GM12878 (cell line): ENCODE data around the gene TBC1D5. TPM values are rescaled to one million over a fixed set of nuclear protein-coding genes. Genes with fewer than 3 reads are reported as not detected.

Experiments used
- ATAC-seq: fragments of 200-7000 bp; cut with Tn5 transposase; 3 replicates; pipeline ENCODE4 v1.9.1; 2020; ENCODE audit warnings: mild to moderate bottlenecking, moderate library complexity
- BruUV-seq: library from RNA; stranded (reverse); fragments of 400-500 nt; replicated peaks from 2 replicates; lab custom pipeline; 2021; lab: Mats Ljungman, UMichigan
- CTCF ChIA-PET: fragments of 300-600 bp; sonication (Branson Sonifier 250); formaldehyde crosslinking; extraction: SDS; loops from one replicate; lab custom pipeline; 2021; ENCODE audit warnings: inconsistent platforms; lab: Yijun Ruan, JAX
- POLR2A ChIA-PET: fragments of 350-600 bp; formaldehyde crosslinking; extraction: SDS; loops from one replicate; lab custom pipeline; 2021; ENCODE audit warnings: inconsistent platforms; lab: Charles Lee
- RAD21 ChIA-PET: fragments of 300-600 bp; sonication (Branson Sonifier 250); formaldehyde crosslinking; loops from one replicate; lab custom pipeline; 2023; ENCODE audit warnings: antibody characterized with exemption; ENCODE audit not compliant: unreplicated experiment; lab: Charles Lee
- SMC1A ChIA-PET: fragments of 300-600 bp; sonication (Branson Sonifier 250); formaldehyde crosslinking; loops from one replicate; lab custom pipeline; 2023; ENCODE audit not compliant: unreplicated experiment, uncharacterized antibody; lab: Charles Lee
- DNase-seq: peaks from one replicate; pipeline ENCODE4 v3.0.0-alpha.2; 2011; ENCODE audit warnings: low read depth, low spot score
- FAIRE-seq: peaks from 3 replicates; lab custom pipeline; 2011; peaks lifted over from hg19 to GRCh38; lab: Jason Lieb, UNC
- H2AFZ ChIP-seq: 2 replicates; pipeline ENCODE4 v1.6.0; 2011; ENCODE audit warnings: low read depth, low read length, control low read depth; ENCODE audit not compliant: control insufficient read depth
- H3K27ac ChIP-seq: 2 replicates; pipeline ENCODE4 v1.5.1; 2011; ENCODE audit warnings: control low read depth; ENCODE audit not compliant: control insufficient read depth, insufficient read depth
- H3K27me3 ChIP-seq, 2 experiments: replicated peaks in 1 of 2; 2 replicates each; pipeline versions ENCODE4 v1.6.0 to v1.6.1; 2011; ENCODE audit warnings: low read length in 1 of 2; ENCODE audit not compliant: control insufficient read depth in 2 of 2, insufficient read depth in 2 of 2
- H3K36me3 ChIP-seq, 2 experiments: 2 replicates each; pipeline ENCODE4 v1.5.1; 2011; ENCODE audit warnings: low read length in 1 of 2; ENCODE audit not compliant: control insufficient read depth in 2 of 2, insufficient read depth in 2 of 2
- H3K4me1 ChIP-seq: 2 replicates; pipeline ENCODE4 v1.6.1; 2011; ENCODE audit warnings: mild to moderate bottlenecking, low read length, moderate library complexity, mixed read lengths; ENCODE audit not compliant: control insufficient read depth, insufficient read depth
- H3K4me2 ChIP-seq: 2 replicates; pipeline ENCODE4 v1.6.0; 2011; ENCODE audit warnings: control low read depth; ENCODE audit not compliant: control insufficient read depth, insufficient read depth
- H3K4me3 ChIP-seq: fragments of 200-600 bp; sonication (generic); 2 replicates; pipeline ENCODE4 v1.5.1; 2016
- H3K79me2 ChIP-seq: 2 replicates; pipeline ENCODE4 v1.6.0; 2011; ENCODE audit warnings: low read length; ENCODE audit not compliant: control insufficient read depth, insufficient read depth
- H3K9ac ChIP-seq: 2 replicates; pipeline ENCODE4 v1.8.0; 2011; ENCODE audit warnings: low read length, control low read depth, mixed read lengths; ENCODE audit not compliant: control insufficient read depth, insufficient read depth
- H3K9me3 ChIP-seq: replicated peaks from 3 replicates; pipeline ENCODE4 v1.5.1; 2011; ENCODE audit warnings: mild to moderate bottlenecking, low read length; ENCODE audit not compliant: control insufficient read depth, insufficient read depth
- H4K20me1 ChIP-seq: 2 replicates; pipeline ENCODE4 v1.6.0; 2011; ENCODE audit not compliant: control insufficient read depth, insufficient read depth
- FOXM1 ChIP-seq: IDR thresholded peaks from 2 replicates; pipeline ENCODE4 v1.6.1; 2012; ENCODE audit warnings: low read depth, mild to moderate bottlenecking, inconsistent platforms, low read length, moderate library complexity
- HCFC1 ChIP-seq: fragments of 150-350 bp; IDR thresholded peaks from 2 replicates; pipeline ENCODE4 v1.6.1; 2014; ENCODE audit warnings: low read length
- JUND ChIP-seq: IDR thresholded peaks from 2 replicates; pipeline ENCODE4 v1.6.1; 2012; ENCODE audit warnings: low read depth, mild to moderate bottlenecking, low read length, improper control_type of control experiment, moderate library complexity
- MYC ChIP-seq: IDR thresholded peaks from 2 replicates; pipeline ENCODE4 v1.6.1; 2011; ENCODE audit warnings: mild to moderate bottlenecking, low read length, moderate library complexity, inconsistent platforms; ENCODE audit not compliant: insufficient read depth, insufficient replicate concordance, insufficient read length, severe bottlenecking
- SREBF1 ChIP-seq: IDR thresholded peaks from 2 replicates; pipeline ENCODE4 v1.6.1; 2012; ENCODE audit warnings: mild to moderate bottlenecking, low read length
- TCF12 ChIP-seq: IDR thresholded peaks from 2 replicates; pipeline ENCODE4 v1.6.1; 2011; ENCODE audit warnings: low read depth, mild to moderate bottlenecking, low read length
- WGBS: methylation state at CpG from one replicate; pipeline ENCODE4 v1.1.6; 2016; ENCODE audit warnings: low lambda C conversion rate; ENCODE audit not compliant: insufficient replicate concordance, insufficient coverage; ENCODE audit errors: missing lambda C conversion rate; 5-methylcytosine and 5-hydroxymethylcytosine counted together
- in situ Hi-C: fragments of 300-500 bp; cut with MboI; formaldehyde crosslinking; loops from 9 replicates; pipeline ENCODE4 v1.14.3; 2018; ENCODE audit warnings: mixed read lengths
- intact Hi-C: fragments of 100-400 bp; cut with micrococcal nuclease; formaldehyde crosslinking; loops from one replicate; pipeline ENCODE4 v1.14.2; 2022; ENCODE audit not compliant: unreplicated experiment
- polyA plus RNA-seq, 11 experiments: library from polyadenylated mRNA; depleted of rRNA in 4 of 11; unstranded in 6 of 11; stranded (reverse) in 5 of 11; fragments of >200 nt; fragmentation: Nextera tagmentation in 4 of 11; fragmentation: Illumina TruSeq in 1 of 11; extraction: Ambion mirVana in 4 of 11; extraction: Trizol in 1 of 11; gene quantifications; 1 replicate in 1 of 11; 2 replicates in 10 of 11; pipeline versions ENCODE4 v1.2.1 to v1.2.3, GENCODE V29; 2011 to 2016; ENCODE audit warnings: inconsistent platforms in 2 of 11, missing spikeins in 2 of 11, low read depth in 1 of 11
- total RNA-seq, 4 experiments: library from RNA; depleted of rRNA in 3 of 4; stranded (reverse); fragments of >200 nt in 3 of 4; fragmentation: Illumina TruSeq in 1 of 4; extraction: Trizol in 1 of 4; gene quantifications; 2 replicates each; pipeline versions ENCODE4 v1.2.1 to v1.2.3, GENCODE V29; 2013 to 2021
- TF ChIP-seq, protein P1 (sequence below): IDR thresholded peaks from 2 replicates; pipeline ENCODE4 v1.6.1; 2012; ENCODE audit warnings: improper control_type of control experiment, low read depth, low read length; ENCODE audit not compliant: insufficient replicate concordance

Gene TBC1D5
- total and polyA plus RNA-seq, 10 of the 15 experiments (the other 5 are each of a cell fraction or from before 2014, with no cell fraction given), result 5.5 to 61.0 (median 43.8) TPM

- no TSS peak for BruUV-seq
- POLR2A ChIA-PET, result no interaction called here
- no peak for FAIRE-seq
Measured at GRCh38 chr3:17422636-17423035, 319.8 kb downstream of the TBC1D5 start.

More at GRCh38 chr3:17422636-17423035, 319.8 kb downstream of the TBC1D5 start:
- WGBS, result 98% methylated on average over 2 of the region's 2 CpGs
- Histone ChIP-seq H3K4me2 (no peak overlapping the region), H3K9ac (no peak overlapping the region), H3K4me3 (no peak overlapping the region), H3K27ac (no peak overlapping the region), H2AFZ (no peak overlapping the region), H3K9me3 (no peaks in the 10 kb centered on the region), H3K4me1 (peaks cover 6% of the 10 kb centered on the region), H3K79me2 (no peaks in the 10 kb centered on the region), H3K27me3 (no peaks in the 10 kb centered on the region), H4K20me1 (no peaks in the 10 kb centered on the region), H3K36me3 (no peaks in the 10 kb centered on the region; a peak in 1 of 4 replicates)
- ATAC-seq (no peak), DNase-seq (no peak)
- TF ChIP-seq JUND (no peak), MYC (no peak), SREBF1 (no peak), FOXM1 (no peak), TCF12 (no peak), HCFC1 (no peak)
- TF ChIP-seq, protein P1, sequence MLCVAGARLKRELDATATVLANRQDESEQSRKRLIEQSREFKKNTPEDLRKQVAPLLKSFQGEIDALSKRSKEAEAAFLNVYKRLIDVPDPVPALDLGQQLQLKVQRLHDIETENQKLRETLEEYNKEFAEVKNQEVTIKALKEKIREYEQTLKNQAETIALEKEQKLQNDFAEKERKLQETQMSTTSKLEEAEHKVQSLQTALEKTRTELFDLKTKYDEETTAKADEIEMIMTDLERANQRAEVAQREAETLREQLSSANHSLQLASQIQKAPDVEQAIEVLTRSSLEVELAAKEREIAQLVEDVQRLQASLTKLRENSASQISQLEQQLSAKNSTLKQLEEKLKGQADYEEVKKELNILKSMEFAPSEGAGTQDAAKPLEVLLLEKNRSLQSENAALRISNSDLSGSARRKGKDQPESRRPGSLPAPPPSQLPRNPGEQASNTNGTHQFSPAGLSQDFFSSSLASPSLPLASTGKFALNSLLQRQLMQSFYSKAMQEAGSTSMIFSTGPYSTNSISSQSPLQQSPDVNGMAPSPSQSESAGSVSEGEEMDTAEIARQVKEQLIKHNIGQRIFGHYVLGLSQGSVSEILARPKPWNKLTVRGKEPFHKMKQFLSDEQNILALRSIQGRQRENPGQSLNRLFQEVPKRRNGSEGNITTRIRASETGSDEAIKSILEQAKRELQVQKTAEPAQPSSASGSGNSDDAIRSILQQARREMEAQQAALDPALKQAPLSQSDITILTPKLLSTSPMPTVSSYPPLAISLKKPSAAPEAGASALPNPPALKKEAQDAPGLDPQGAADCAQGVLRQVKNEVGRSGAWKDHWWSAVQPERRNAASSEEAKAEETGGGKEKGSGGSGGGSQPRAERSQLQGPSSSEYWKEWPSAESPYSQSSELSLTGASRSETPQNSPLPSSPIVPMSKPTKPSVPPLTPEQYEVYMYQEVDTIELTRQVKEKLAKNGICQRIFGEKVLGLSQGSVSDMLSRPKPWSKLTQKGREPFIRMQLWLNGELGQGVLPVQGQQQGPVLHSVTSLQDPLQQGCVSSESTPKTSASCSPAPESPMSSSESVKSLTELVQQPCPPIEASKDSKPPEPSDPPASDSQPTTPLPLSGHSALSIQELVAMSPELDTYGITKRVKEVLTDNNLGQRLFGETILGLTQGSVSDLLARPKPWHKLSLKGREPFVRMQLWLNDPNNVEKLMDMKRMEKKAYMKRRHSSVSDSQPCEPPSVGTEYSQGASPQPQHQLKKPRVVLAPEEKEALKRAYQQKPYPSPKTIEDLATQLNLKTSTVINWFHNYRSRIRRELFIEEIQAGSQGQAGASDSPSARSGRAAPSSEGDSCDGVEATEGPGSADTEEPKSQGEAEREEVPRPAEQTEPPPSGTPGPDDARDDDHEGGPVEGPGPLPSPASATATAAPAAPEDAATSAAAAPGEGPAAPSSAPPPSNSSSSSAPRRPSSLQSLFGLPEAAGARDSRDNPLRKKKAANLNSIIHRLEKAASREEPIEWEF, result no peak
- in situ Hi-C loops, result no loop called here
- CTCF ChIA-PET, result interaction anchor here (2.4 to 6.2 kb wide), 3 partner anchors 8 to 418 kb away, joined by 6 to 57 read pairs (median 31); no protein-coding TSS in a partner anchor
- intact Hi-C loops, result no loop called here
- SMC1A ChIA-PET, result interaction anchor here (0.8 to 3.0 kb wide), 4 partner anchors 8 to 139 kb away, joined by 3 to 25 read pairs (median 6); no protein-coding TSS in a partner anchor
- RAD21 ChIA-PET, result interaction anchor here (0.6 to 2.9 kb wide), 4 partner anchors 9 to 419 kb away, joined by 3 to 17 read pairs (median 8); partner anchors contain the start of gene TBC1D5
